Right lobe of liver (tissue), 4 donors: ENCODE data around the gene BCAM.

Source experiments
- POLR2A ChIP-seq: fragments of 450-650 bp; IDR thresholded peaks from one replicate; pipeline ENCODE4 v1.6.1; 2017; ENCODE audit warnings: antibody characterized with exemption, mild to moderate bottlenecking
- TF ChIP-seq, protein P1 (sequence below), 4 donors: fragments of 200-600 bp in 3 of 4; fragments of 450-650 bp in 1 of 4; IDR thresholded peaks; one replicate each; pipeline versions ENCODE4 v1.5.1 to v1.8.0; 2016 to 2022; ENCODE audit warnings: antibody characterized with exemption in 4 of 4, mild to moderate bottlenecking in 2 of 4
- donor health status: DM: no; HTN: no; CAD: no.
- donor health status: DM: no; HTN: no; CAD: no.
- donor health status: DM: no; HTN: yes; CAD: no.

DNA sequence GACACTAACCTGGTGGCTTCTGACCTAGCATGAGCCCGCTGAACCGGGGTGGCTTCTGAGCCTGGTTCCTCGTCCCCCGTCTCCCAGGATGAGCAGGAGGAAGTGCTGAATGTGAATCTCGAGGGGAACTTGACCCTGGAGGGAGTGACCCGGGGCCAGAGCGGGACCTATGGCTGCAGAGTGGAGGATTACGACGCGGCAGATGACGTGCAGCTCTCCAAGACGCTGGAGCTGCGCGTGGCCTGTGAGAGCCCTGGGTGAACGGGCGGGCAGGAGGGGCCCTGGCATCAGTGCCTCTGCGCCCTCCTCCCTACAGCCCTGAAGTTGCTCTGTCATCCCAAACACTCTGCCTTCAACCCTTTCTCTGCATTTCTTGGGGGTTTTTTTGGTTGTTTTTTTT, 5.6 kb downstream of the BCAM start:
- no peak for TF ChIP-seq POLR2A
- TF ChIP-seq, protein P1, sequence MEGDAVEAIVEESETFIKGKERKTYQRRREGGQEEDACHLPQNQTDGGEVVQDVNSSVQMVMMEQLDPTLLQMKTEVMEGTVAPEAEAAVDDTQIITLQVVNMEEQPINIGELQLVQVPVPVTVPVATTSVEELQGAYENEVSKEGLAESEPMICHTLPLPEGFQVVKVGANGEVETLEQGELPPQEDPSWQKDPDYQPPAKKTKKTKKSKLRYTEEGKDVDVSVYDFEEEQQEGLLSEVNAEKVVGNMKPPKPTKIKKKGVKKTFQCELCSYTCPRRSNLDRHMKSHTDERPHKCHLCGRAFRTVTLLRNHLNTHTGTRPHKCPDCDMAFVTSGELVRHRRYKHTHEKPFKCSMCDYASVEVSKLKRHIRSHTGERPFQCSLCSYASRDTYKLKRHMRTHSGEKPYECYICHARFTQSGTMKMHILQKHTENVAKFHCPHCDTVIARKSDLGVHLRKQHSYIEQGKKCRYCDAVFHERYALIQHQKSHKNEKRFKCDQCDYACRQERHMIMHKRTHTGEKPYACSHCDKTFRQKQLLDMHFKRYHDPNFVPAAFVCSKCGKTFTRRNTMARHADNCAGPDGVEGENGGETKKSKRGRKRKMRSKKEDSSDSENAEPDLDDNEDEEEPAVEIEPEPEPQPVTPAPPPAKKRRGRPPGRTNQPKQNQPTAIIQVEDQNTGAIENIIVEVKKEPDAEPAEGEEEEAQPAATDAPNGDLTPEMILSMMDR (IDR thresholded peaks at IDR 0.05): no peak
